Ovary (tissue), 9 donors: ENCODE measurements around the gene ASPN. TPM values are rescaled to one million over a fixed set of nuclear protein-coding genes. Genes with fewer than 3 reads are reported as not detected.
A peak's percentile ranks its signal among the peaks of the same experiment; 100 is the strongest.

ENCODE experiments used
- DNase-seq, 5 donors: peaks; one replicate each; pipeline ENCODE4 v3.0.0-alpha.2; 2019 to 2020
- H3K27ac ChIP-seq, 2 donors: fragments of 200-600 bp; one replicate each; pipeline versions ENCODE4 v1.5.1 to v1.8.0; 2019 to 2022
- H3K27me3 ChIP-seq: fragments of 200-600 bp; one replicate; pipeline ENCODE4 v1.8.0; 2022
- H3K36me3 ChIP-seq: fragments of 200-600 bp; sonication (generic); one replicate; pipeline ENCODE4 v1.5.1; 2019
- H3K4me1 ChIP-seq: one replicate; pipeline ENCODE4 v1.8.1; 2013; ENCODE audit warnings: mild to moderate bottlenecking, moderate library complexity; ENCODE audit not compliant: insufficient read depth
- H3K4me3 ChIP-seq: fragments of 200-600 bp; sonication (generic); one replicate; pipeline ENCODE4 v1.5.1; 2017
- H3K9me3 ChIP-seq, 2 donors: fragments of 200-600 bp in 1 of 2; sonication (generic) in 1 of 2; one replicate each; pipeline versions ENCODE4 v1.5.1 to v1.8.1; 2013 to 2019; ENCODE audit warnings: mild to moderate bottlenecking in 1 of 2, moderate library complexity in 1 of 2
- EP300 ChIP-seq: sonication (generic); formaldehyde crosslinking; IDR thresholded peaks from one replicate; pipeline ENCODE4 v1.6.1; 2017; ENCODE audit warnings: antibody characterized with exemption
- POLR2A ChIP-seq: fragments of 450-650 bp; IDR thresholded peaks from one replicate; pipeline ENCODE4 v1.6.1; 2017; ENCODE audit warnings: antibody characterized with exemption, mild to moderate bottlenecking, moderate library complexity
- WGBS, 3 donors: extraction: QIAGEN DNeasy Blood & Tissue Kit in 1 of 3; methylation state at CpG; one replicate each; pipeline versions ENCODE4 v1.1.5 to v1.1.7; 2013 to 2017; 5-methylcytosine and 5-hydroxymethylcytosine counted together
- intact Hi-C, 4 donors: fragments of 100-400 bp; cut with DNase I; formaldehyde crosslinking; loops; one replicate each; pipeline versions ENCODE4 v1.11.0 to v1.15.1; 2022 to 2023
- polyA plus RNA-seq, 2 donors: library from polyadenylated mRNA; stranded (reverse); fragments of 200-250 nt in 1 of 2; fragments of 350-450 nt in 1 of 2; fragmentation: Illumina TruSeq in 1 of 2; extraction: RNeasy Lipid Tissue Mini Kit (QIAGEN cat#74804) in 1 of 2; gene quantifications; one replicate each; pipeline ENCODE4 v1.2.3, GENCODE V29; 2013 to 2014
- total RNA-seq, 7 donors: library from RNA; depleted of rRNA in 2 of 7; stranded (reverse); fragments of >200 nt in 2 of 7; fragmentation: NEBNext Ultra II Directional in 3 of 7; extraction: Animal tissue kit (Norgen Biotek cat#: 25700) in 3 of 7; gene quantifications; one replicate each; pipeline versions ENCODE4 v1.1.0 to v1.2.4, GENCODE V29; 2016 to 2023
- TF ChIP-seq, protein P1 (sequence below), 3 donors: fragments of 450-650 bp in 2 of 3; fragments of 200-600 bp in 1 of 3; IDR thresholded peaks; one replicate each; pipeline versions ENCODE4 v1.5.1 to v1.8.0; 2016 to 2022; ENCODE audit warnings: antibody characterized with exemption in 3 of 3, mild to moderate bottlenecking in 1 of 3
- donor health status: DM: no; HTN: no; CAD: no; lungs with moderate emphysema.
- donor health status: DM: no; HTN: no; CAD: no.
- donor health status: Bipolar disorder and iron deficiency.
- donor health status: DM: yes; HTN: yes; CAD: no.
- donor health status: DM: no; HTN: no; CAD: no.
- donor health status: DM: yes; HTN: yes; CAD: no.

Gene ASPN
- total and polyA plus RNA-seq, 9 donors, result 0.90 to 39.5 (median 4.5) TPM

GRCh38 chr9:92522983-92523970 lies 41.0 kb upstream of the ASPN start:
- TF ChIP-seq EP300 (no peak), POLR2A (no peak)
- TF ChIP-seq, protein P1, sequence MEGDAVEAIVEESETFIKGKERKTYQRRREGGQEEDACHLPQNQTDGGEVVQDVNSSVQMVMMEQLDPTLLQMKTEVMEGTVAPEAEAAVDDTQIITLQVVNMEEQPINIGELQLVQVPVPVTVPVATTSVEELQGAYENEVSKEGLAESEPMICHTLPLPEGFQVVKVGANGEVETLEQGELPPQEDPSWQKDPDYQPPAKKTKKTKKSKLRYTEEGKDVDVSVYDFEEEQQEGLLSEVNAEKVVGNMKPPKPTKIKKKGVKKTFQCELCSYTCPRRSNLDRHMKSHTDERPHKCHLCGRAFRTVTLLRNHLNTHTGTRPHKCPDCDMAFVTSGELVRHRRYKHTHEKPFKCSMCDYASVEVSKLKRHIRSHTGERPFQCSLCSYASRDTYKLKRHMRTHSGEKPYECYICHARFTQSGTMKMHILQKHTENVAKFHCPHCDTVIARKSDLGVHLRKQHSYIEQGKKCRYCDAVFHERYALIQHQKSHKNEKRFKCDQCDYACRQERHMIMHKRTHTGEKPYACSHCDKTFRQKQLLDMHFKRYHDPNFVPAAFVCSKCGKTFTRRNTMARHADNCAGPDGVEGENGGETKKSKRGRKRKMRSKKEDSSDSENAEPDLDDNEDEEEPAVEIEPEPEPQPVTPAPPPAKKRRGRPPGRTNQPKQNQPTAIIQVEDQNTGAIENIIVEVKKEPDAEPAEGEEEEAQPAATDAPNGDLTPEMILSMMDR (IDR thresholded peaks at IDR 0.05), result no peak
- peak in 2 of 5 donors; percentile 46 to 51 for DNase-seq
- Histone ChIP-seq H3K27ac (no peak overlapping the region), H3K4me1 (peaks cover 4% of the 10 kb centered on the region), H3K27me3 (no peaks in the 10 kb centered on the region), H3K4me3 (no peak overlapping the region), H3K36me3 (no peaks in the 10 kb centered on the region), H3K9me3 (peaks cover 0 to 3% of the 10 kb centered on the region in 2 donors)
- WGBS, 3 donors, result 68 to 76% (median 70%) methylated on average over 10 of the region's 10 CpGs
- intact Hi-C loops, result no loop called here

DNA sequence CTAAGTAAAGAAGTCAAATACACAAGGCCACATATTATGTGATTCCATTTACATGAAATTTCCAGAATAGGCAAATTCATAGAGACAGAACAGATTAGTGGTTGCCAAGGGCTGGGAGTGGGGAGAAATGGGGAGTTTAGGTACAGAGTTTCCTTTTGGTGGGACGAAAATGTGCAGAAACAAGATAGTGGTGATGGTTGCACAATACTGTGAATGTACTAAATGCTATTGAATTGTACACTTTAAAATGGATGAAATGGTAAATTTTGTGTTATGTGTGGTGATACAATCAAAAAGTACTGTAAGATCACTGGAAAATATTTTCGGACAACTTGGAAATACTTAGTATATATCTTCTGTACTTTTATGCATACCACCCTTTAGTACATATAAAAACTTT lies 38.5 kb upstream of the ASPN start:
- TF ChIP-seq POLR2A, result no peak
- TF ChIP-seq, protein P1 (IDR thresholded peaks at IDR 0.05), result no peak
- no peak for TF ChIP-seq EP300
- intact Hi-C loops, result no loop called here
- DNase-seq, result no peak
- Histone ChIP-seq H3K4me1 (peaks cover 4% of the 10 kb centered on the region), H3K4me3 (no peak overlapping the region), H3K27ac (no peak overlapping the region), H3K9me3 (no peaks in the 10 kb centered on the region), H3K27me3 (no peaks in the 10 kb centered on the region), H3K36me3 (no peaks in the 10 kb centered on the region)
- WGBS, 3 donors, result 88 to 94% (median 92%) methylated on average over 2 of the region's 2 CpGs

GRCh38 chr9:92518199-92518598 lies 35.9 kb upstream of the ASPN start:
- WGBS, 3 donors, result 91 to 92% (median 91%) methylated on average over 4 of the region's 4 CpGs
- no peak for DNase-seq
- intact Hi-C loops, result loop anchor here in 1 of 4 donors (10.0 kb wide), 1 partner anchor 127 kb away; no protein-coding TSS in a partner anchor

GRCh38 chr9:92517046-92517445 lies 34.7 kb upstream of the ASPN start:
- no peak overlapping the region for H3K27ac ChIP-seq
- H3K4me1 ChIP-seq, result peaks cover 6% of the 10 kb centered on the region
- no peaks in the 10 kb centered on the region for H3K36me3 ChIP-seq
- intact Hi-C loops, result loop anchor here in 1 of 4 donors (10.0 kb wide), 1 partner anchor 128 kb away; no protein-coding TSS in a partner anchor
- H3K27me3 ChIP-seq, result no peaks in the 10 kb centered on the region
- no peak overlapping the region for H3K4me3 ChIP-seq
- TF ChIP-seq EP300 (no peak), POLR2A (no peak)
- TF ChIP-seq, protein P1 (IDR thresholded peaks at IDR 0.05), result no peak
- no peak for DNase-seq
- no peaks in the 10 kb centered on the region for H3K9me3 ChIP-seq
- 74 to 83% (median 82%) methylated on average over 3 of the region's 3 CpGs for WGBS, 3 donors

More at GRCh38 chr9:92518199-92518598, 35.9 kb upstream of the ASPN start:
- no peaks in the 10 kb centered on the region for H3K9me3 ChIP-seq
- no peaks in the 10 kb centered on the region for H3K36me3 ChIP-seq
- H3K4me1 ChIP-seq, result peaks cover 4% of the 10 kb centered on the region
- no peak overlapping the region for H3K4me3 ChIP-seq
- no peak for TF ChIP-seq EP300
- H3K27ac ChIP-seq, result no peak overlapping the region
- no peaks in the 10 kb centered on the region for H3K27me3 ChIP-seq
